Measurements from ENCODE around the gene TBC1D10B.

The TBC1D10B gene

GRCh38 chr16:30409125-30410060 lies 39.1 kb upstream of the TBC1D10B start:
- Histone ChIP-seq H3K9me3 (ENCODE audit: insufficient read depth, low read length) (no peaks in the 10 kb centered on the region), H3K4me3 (ENCODE audit: low read length) (no peak overlapping the region), H3K9ac (ENCODE audit: low read length) (no peak overlapping the region; the same call in 1 of the 2 replicates), H3K4me1 (ENCODE audit: low read length) (peaks cover 34% of the 10 kb centered on the region), H4K20me1 (ENCODE audit: insufficient read depth, low read length) (no peaks in the 10 kb centered on the region), H3K79me2 (ENCODE audit: low read length) (peaks cover 8% of the 10 kb centered on the region; the same call in 1 of the 2 replicates), H3K27me3 (ENCODE audit: low read depth, low read length) (no peaks in the 10 kb centered on the region), H2AFZ (ENCODE audit: low read depth, low read length) (no peak overlapping the region), H3K27ac (ENCODE audit: low read length) (peak overlapping the region; percentile 40; the same call in 1 of the 2 replicates), H3K36me3 (replicated peaks; ENCODE audit: low read depth, low read length) (peaks cover 15% of the 10 kb centered on the region), H3K4me2 (ENCODE audit: low read length) (peak overlapping the region; percentile 34)
- TF ChIP-seq EZH2phosphoT487 (IDR thresholded peaks at IDR 0.05; ENCODE audit: low read depth), result no peak
- TF ChIP-seq CTCF (IDR thresholded peaks at IDR 0.05; ENCODE audit: low read depth, low read length), result peak; percentile 89

GRCh38 chr16:30407804-30408534 lies 37.7 kb upstream of the TBC1D10B start:
- no peak for TF ChIP-seq CTCF (IDR thresholded peaks at IDR 0.05; ENCODE audit: low read depth, low read length)
- Histone ChIP-seq H3K9me3 (ENCODE audit: insufficient read depth, low read length) (no peaks in the 10 kb centered on the region), H2AFZ (ENCODE audit: low read depth, low read length) (no peak overlapping the region), H3K4me1 (ENCODE audit: low read length) (peaks cover 22% of the 10 kb centered on the region), H3K27ac (ENCODE audit: low read length) (no peak overlapping the region; the same call in 1 of the 2 replicates), H3K4me2 (ENCODE audit: low read length) (peak overlapping the region; percentile 79), H3K4me3 (ENCODE audit: low read length) (peak overlapping the region; percentile 94), H3K36me3 (replicated peaks; ENCODE audit: low read depth, low read length) (peaks cover 10% of the 10 kb centered on the region), H4K20me1 (ENCODE audit: insufficient read depth, low read length) (no peaks in the 10 kb centered on the region), H3K27me3 (ENCODE audit: low read depth, low read length) (no peaks in the 10 kb centered on the region), H3K79me2 (ENCODE audit: low read length) (peaks cover 8% of the 10 kb centered on the region; the same call in 1 of the 2 replicates), H3K9ac (ENCODE audit: low read length) (peak overlapping the region; percentile 84)

GRCh38 chr16:30407102-30407803 lies 37.0 kb upstream of the TBC1D10B start, which contains the start of gene ZNF771:
TSS of gene ZNF771 (plus strand) at chr16:30407606. CDS start at chr16:30408054, 448 bp downstream.
- peaks cover 19% of the 10 kb centered on the region for H3K4me1 ChIP-seq (ENCODE audit: low read length)
- peak within 1 kb of the TSS; percentile 92 for H3K4me2 ChIP-seq (ENCODE audit: low read length)
- no peaks in the 10 kb centered on the region for H3K9me3 ChIP-seq (ENCODE audit: insufficient read depth, low read length)
- peak within 1 kb of the TSS; percentile 94 for H3K4me3 ChIP-seq (ENCODE audit: low read length)
- peak within 1 kb of the TSS; percentile 84 for H3K9ac ChIP-seq (ENCODE audit: low read length)
- H3K36me3 ChIP-seq (replicated peaks; ENCODE audit: low read depth, low read length), result peaks cover 9% of the 10 kb centered on the region
- H3K27ac ChIP-seq (ENCODE audit: low read length), result peak within 1 kb of the TSS; percentile 15; the same call in 1 of the 2 replicates
- TF ChIP-seq EZH2phosphoT487 (IDR thresholded peaks at IDR 0.05; ENCODE audit: low read depth) (no peak), CTCF (IDR thresholded peaks at IDR 0.05; ENCODE audit: low read depth, low read length) (no peak; the same call in 1 of the 2 replicates)
- peaks cover 8% of the 10 kb centered on the region; the same call in 1 of the 2 replicates for H3K79me2 ChIP-seq (ENCODE audit: low read length)
- peak within 1 kb of the TSS; percentile 83 for H2AFZ ChIP-seq (ENCODE audit: low read depth, low read length)
- H4K20me1 ChIP-seq (ENCODE audit: insufficient read depth, low read length), result no peaks in the 10 kb centered on the region
- H3K27me3 ChIP-seq (ENCODE audit: low read depth, low read length), result no peaks in the 10 kb centered on the region

Data from OCI-LY3 (cell line).